Fibroblast of the conjunctiva (primary cell): ENCODE results near the gene SRMS.
"Not testable (repeated sequence)": the region's sequence is repeated elsewhere in the genome, so short reads cannot be mapped to it uniquely, and the experiment has no call there.

ENCODE experiments used
- DNase-seq: peaks from one replicate; pipeline ENCODE4 v3.0.0-alpha.2; 2010; ENCODE audit warnings: low read depth

The SRMS gene

GRCh38 chr20:63522091-63522868 lies 25.3 kb downstream of the SRMS start:
- DNase-seq: no peak

- no peak for DNase-seq
These were observed 25.9 kb downstream of the SRMS start for GRCh38 chr20:63521602-63522001.

DNA sequence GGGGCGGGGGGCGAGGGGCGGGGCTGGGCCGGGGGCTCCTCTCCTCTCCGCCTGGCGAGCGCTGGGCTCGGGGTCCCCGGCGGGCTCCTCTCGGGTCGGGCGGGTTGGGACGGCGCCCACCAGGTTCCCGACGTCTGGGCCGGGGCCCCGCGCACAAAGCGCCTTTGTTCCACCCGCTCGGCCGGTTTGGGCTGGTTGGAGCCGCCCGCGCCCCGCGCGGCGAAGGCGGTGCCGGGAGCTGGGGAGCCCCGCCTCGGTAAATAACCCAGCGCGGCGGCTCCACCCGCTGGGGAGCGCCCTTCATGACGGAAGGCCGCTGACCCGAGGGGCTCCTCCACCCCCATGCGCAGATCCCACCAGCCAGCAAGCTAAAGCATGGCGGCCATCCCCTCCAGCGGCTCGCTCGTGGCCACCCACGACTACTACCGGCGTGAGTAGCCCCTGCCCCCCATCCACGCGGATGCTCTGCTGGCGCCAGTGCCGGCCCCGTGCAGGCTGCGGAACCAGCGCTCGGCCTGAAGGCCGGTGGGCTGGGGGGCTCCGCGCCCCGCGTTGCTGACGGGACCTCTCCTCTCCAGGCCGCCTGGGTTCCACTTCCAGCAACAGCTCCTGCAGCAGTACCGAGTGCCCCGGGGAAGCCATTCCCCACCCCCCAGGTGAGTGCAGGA lies 26.5 kb downstream of the SRMS start:
- peak; percentile 43 for DNase-seq

- DNase-seq: peak; percentile 52
These were observed 27.0 kb downstream of the SRMS start, which contains the start of gene PPDPF for GRCh38 chr20:63520504-63520933. PPDPF (plus strand) TSS chr20:63520765; CDS start chr20:63521309, 544 bp downstream.

- DNase-seq: no peak
These were observed 27.7 kb downstream of the SRMS start for GRCh38 chr20:63519668-63520503.

- DNase-seq: no peak
These were observed 28.4 kb downstream of the SRMS start for GRCh38 chr20:63518946-63519667.

DNA sequence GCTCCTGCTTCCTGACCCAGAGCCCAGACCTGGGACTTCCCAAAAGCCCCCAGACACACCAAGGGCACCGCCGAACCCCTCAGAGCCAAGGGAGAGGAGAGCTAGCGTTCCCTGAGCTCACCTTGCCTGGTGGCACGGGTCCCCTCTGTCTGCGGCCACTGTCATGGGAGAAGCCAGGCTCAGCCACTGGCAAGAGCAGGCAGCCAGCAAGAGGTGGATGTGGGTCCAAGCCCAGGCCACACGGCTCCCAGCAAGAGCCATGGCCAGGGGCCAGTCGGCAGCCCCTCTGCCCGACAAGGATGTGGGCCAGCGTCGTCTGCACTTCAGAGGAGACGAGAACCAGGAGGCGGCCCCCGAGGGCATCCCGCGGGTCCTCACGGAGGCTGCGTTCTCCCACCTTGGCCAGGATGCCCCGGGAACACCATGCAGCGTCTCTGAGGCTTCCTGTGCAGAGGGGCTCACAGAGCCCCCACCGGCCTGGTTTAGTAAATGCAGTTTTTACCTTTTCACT lies 29.1 kb downstream of the SRMS start:
- DNase-seq: no peak

GRCh38 chr20:63517376-63518309 lies 29.9 kb downstream of the SRMS start:
- DNase-seq: no peak

DNA sequence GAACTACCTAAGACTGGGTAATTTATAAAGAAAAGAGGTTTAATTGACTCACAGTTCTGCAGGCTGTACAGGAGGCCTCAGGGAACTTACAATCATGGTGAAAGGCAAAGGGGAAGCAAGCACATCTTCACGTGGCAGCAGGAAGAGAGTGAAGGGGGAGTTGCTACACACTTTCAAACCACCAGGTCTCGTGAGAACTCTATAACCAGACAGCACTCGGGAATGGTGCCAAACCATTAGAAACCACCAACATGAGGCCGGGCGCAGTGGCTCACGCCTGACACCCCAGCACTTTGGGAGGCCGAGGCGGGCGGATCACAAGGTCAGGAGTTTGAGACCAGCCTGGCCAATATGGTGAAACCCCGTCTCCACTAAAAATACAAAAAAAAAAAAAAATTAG lies 33.0 kb downstream of the SRMS start:
- not testable (repeated sequence) for DNase-seq

GRCh38 chr20:63513207-63513606 lies 34.3 kb downstream of the SRMS start:
- DNase-seq: no peak

GRCh38 chr20:63509088-63509564 lies 38.4 kb downstream of the SRMS start:
- DNase-seq: no peak

GRCh38 chr20:63508072-63508768 lies 39.3 kb downstream of the SRMS start:
- no peak for DNase-seq

- no peak for DNase-seq
These were observed 40.3 kb downstream of the SRMS start for GRCh38 chr20:63507083-63507743.

- DNase-seq: no peak
These were observed 41.8 kb downstream of the SRMS start for GRCh38 chr20:63505723-63506122.

- no peak for DNase-seq
These were observed 42.3 kb downstream of the SRMS start for GRCh38 chr20:63505281-63505680.

GRCh38 chr20:63504642-63505041 lies 42.9 kb downstream of the SRMS start:
- no peak for DNase-seq

DNA sequence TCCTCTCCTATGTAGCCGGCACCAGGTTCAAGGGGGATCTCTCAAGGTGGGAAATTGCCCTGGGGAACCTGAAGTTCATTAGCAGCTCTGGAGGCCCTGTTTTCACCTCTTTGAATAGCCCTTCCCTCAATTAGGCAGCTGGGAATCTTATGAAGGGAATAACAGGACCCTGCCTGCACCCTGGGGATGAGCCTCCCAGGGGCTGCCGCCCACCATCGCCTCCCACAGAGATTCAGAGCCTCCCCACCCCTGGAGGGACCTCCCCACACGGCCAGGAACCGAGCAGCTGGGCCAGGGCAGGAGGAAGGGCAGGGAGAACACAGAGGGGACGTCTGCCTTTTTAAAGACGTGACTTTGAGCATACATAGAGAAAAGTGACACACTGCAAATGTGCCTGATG lies 44.0 kb downstream of the SRMS start:
- DNase-seq: no peak

DNA sequence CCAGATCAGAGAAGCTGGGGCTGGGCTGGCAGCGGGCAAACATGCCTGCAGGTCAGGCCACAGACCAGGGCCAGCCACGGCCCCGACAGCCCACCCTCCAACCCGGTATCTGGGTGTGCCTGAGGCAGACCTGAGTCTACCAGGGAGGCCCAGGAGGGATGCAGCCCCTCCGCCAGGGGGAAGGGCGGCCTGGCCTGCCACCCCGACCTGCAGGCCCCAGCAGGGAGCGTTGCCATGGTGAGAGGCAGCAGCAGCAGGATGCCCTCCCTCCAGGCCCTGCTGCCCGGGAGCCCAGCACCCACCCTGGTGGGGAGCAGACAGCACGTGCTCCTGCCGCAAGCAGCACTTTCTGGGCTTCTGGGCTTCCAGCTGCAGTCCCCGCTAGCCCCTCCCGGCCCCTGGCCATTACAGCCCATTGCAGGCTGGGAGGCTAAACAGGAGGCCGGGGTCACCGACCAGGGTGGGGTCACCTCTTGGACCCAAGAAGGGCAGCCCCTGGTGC lies 44.8 kb downstream of the SRMS start:
- DNase-seq: no peak
